Progenitor cell of endocrine pancreas (in vitro differentiated cells): ENCODE measurements around the gene PIKFYVE. TPM values are rescaled to one million over a fixed set of nuclear protein-coding genes. Genes with fewer than 3 reads are reported as not detected.

Experiments used
- DNase-seq: peaks from one replicate; pipeline ENCODE4 v3.0.0; 2021; ENCODE audit warnings: low spot score; ENCODE audit not compliant: unreplicated experiment
- H3K27ac Mint-ChIP-seq: 2 replicates; pipeline ENCODE4 v1.8.0; 2021; ENCODE audit warnings: mild to moderate bottlenecking, moderate library complexity, mixed read lengths
- H3K27me3 Mint-ChIP-seq: 2 replicates; pipeline ENCODE4 v1.8.0; 2021; ENCODE audit warnings: mixed read lengths
- H3K36me3 Mint-ChIP-seq: 2 replicates; pipeline ENCODE4 v1.8.0; 2022; ENCODE audit warnings: mixed read lengths; ENCODE audit not compliant: insufficient read depth
- H3K4me1 Mint-ChIP-seq: 2 replicates; pipeline ENCODE4 v1.8.0; 2021; ENCODE audit warnings: low read depth, mixed read lengths
- H3K4me3 Mint-ChIP-seq: 2 replicates; pipeline ENCODE4 v1.8.0; 2021; ENCODE audit warnings: low read depth, mild to moderate bottlenecking, moderate library complexity, mixed read lengths
- H3K9me3 Mint-ChIP-seq: 2 replicates; pipeline ENCODE4 v1.8.0; 2021; ENCODE audit warnings: low read depth, mixed read lengths
- CTCF ChIP-seq: fragments of 200-600 bp; sonication (generic); IDR thresholded peaks from one replicate; pipeline ENCODE4 v1.5.0; 2021; ENCODE audit warnings: antibody characterized with exemption, mild to moderate bottlenecking; ENCODE audit not compliant: unreplicated experiment
- total RNA-seq: library from RNA; stranded (reverse); gene quantifications from 2 replicates; pipeline ENCODE4 v1.2.1, GENCODE V29; 2021

The PIKFYVE gene
- total RNA-seq, 1 donor from 2014 or later = 38.4 TPM

GRCh38 chr2:208304695-208305094 lies 38.6 kb downstream of the PIKFYVE start:
- Mint-ChIP-seq H3K27ac (peak overlapping the region; percentile 76), H3K4me3 (no peak overlapping the region), H3K27me3 (no peaks in the 10 kb centered on the region), H3K36me3 (peaks cover 22% of the 10 kb centered on the region), H3K4me1 (no peaks in the 10 kb centered on the region), H3K9me3 (no peaks in the 10 kb centered on the region)
- no peak for DNase-seq
- TF ChIP-seq CTCF = no peak

- no peaks in the 10 kb centered on the region for H3K4me1 Mint-ChIP-seq
- H3K4me3 Mint-ChIP-seq = no peak overlapping the region
- H3K27ac Mint-ChIP-seq = no peak overlapping the region
- no peak for DNase-seq
- TF ChIP-seq CTCF = no peak
- H3K9me3 Mint-ChIP-seq = no peaks in the 10 kb centered on the region
- H3K27me3 Mint-ChIP-seq = no peaks in the 10 kb centered on the region
- peaks cover 18% of the 10 kb centered on the region for H3K36me3 Mint-ChIP-seq
Observed at GRCh38 chr2:208306291-208306690, 40.2 kb downstream of the PIKFYVE start.

GRCh38 chr2:208311321-208311720 lies 45.3 kb downstream of the PIKFYVE start:
- Mint-ChIP-seq H3K9me3 (peaks cover 3% of the 10 kb centered on the region), H3K27me3 (no peaks in the 10 kb centered on the region)
- DNase-seq = no peak

GRCh38 chr2:208311954-208312353 lies 45.9 kb downstream of the PIKFYVE start:
- H3K4me3 Mint-ChIP-seq = no peak overlapping the region
- TF ChIP-seq CTCF = no peak
- H3K27me3 Mint-ChIP-seq = no peaks in the 10 kb centered on the region
- H3K27ac Mint-ChIP-seq = no peak overlapping the region
- H3K36me3 Mint-ChIP-seq = peaks cover 22% of the 10 kb centered on the region
- peaks cover 3% of the 10 kb centered on the region for H3K9me3 Mint-ChIP-seq
- no peaks in the 10 kb centered on the region for H3K4me1 Mint-ChIP-seq
- no peak for DNase-seq

More at GRCh38 chr2:208311321-208311720, 45.3 kb downstream of the PIKFYVE start:
- no peak overlapping the region for H3K4me3 Mint-ChIP-seq
- no peak overlapping the region for H3K27ac Mint-ChIP-seq
- no peak for TF ChIP-seq CTCF
- no peaks in the 10 kb centered on the region for H3K4me1 Mint-ChIP-seq
- peaks cover 19% of the 10 kb centered on the region for H3K36me3 Mint-ChIP-seq

GRCh38 chr2:208315081-208315788 lies 49.2 kb downstream of the PIKFYVE start:
- DNase-seq = no peak
- no peaks in the 10 kb centered on the region for H3K27me3 Mint-ChIP-seq
- H3K9me3 Mint-ChIP-seq = peaks cover 3% of the 10 kb centered on the region
- no peaks in the 10 kb centered on the region for H3K4me1 Mint-ChIP-seq
- no peak for TF ChIP-seq CTCF
- peaks cover 28% of the 10 kb centered on the region for H3K36me3 Mint-ChIP-seq
- H3K27ac Mint-ChIP-seq = no peak overlapping the region
- no peak overlapping the region for H3K4me3 Mint-ChIP-seq
